Skeletal muscle cell (primary cell): Measurements from ENCODE around the gene NFIB.

Experiments used
- DNase-seq: peaks from one replicate; pipeline ENCODE4 v3.0.0-alpha.2; 2010; ENCODE audit warnings: low read depth
- H3K4me3 ChIP-seq: 2 replicates; pipeline ENCODE4 v1.5.1; 2011; ENCODE audit warnings: low read depth, mild to moderate bottlenecking, control low read depth, low read length, moderate library complexity

NFIB gene

GRCh38 chr9:14322211-14323082, 8.5 kb upstream of the NFIB start:
- DNase-seq: peak; percentile 81
- H3K4me3 ChIP-seq: peak overlapping the region; percentile 69

- H3K4me3 ChIP-seq: peak overlapping the region; percentile 69
- DNase-seq: peak; percentile 13
These were observed 7.7 kb upstream of the NFIB start for GRCh38 chr9:14321517-14322130.

- peak overlapping the region; percentile 69 for H3K4me3 ChIP-seq
- DNase-seq: peak; percentile 96
These were observed 6.6 kb upstream of the NFIB start for GRCh38 chr9:14320271-14321181.

- no peak for DNase-seq
- no peak overlapping the region for H3K4me3 ChIP-seq
These were observed 5.1 kb upstream of the NFIB start for GRCh38 chr9:14318934-14319580.

- DNase-seq: no peak
- no peak overlapping the region for H3K4me3 ChIP-seq
These were observed 4.4 kb upstream of the NFIB start for GRCh38 chr9:14318361-14318760.

- H3K4me3 ChIP-seq: no peak overlapping the region
- no peak for DNase-seq
These were observed 3.9 kb upstream of the NFIB start for GRCh38 chr9:14317667-14318320.

- peak overlapping the region; percentile 91 for H3K4me3 ChIP-seq
- DNase-seq: no peak
These were observed 2.8 kb upstream of the NFIB start for GRCh38 chr9:14316602-14317300.

- DNase-seq: no peak
- H3K4me3 ChIP-seq: peak overlapping the region; percentile 91
These were observed 2.1 kb upstream of the NFIB start for GRCh38 chr9:14315875-14316601.

GRCh38 chr9:14314929-14315874, 1.3 kb upstream of the NFIB start:
- DNase-seq: peak; percentile 67
- peak overlapping the region; percentile 91 for H3K4me3 ChIP-seq

- peak; percentile 85 for DNase-seq
- H3K4me3 ChIP-seq: peak overlapping the region; percentile 91
These were observed 535 bp upstream of the NFIB start for GRCh38 chr9:14314424-14314928.

GRCh38 chr9:14313378-14313940, 482 bp downstream of the NFIB start:
- no peak for DNase-seq
- H3K4me3 ChIP-seq: peak overlapping the region; percentile 91

GRCh38 chr9:14312719-14313377, 1.1 kb downstream of the NFIB start:
- H3K4me3 ChIP-seq: peak overlapping the region; percentile 91
- DNase-seq: no peak

- H3K4me3 ChIP-seq: peak overlapping the region; percentile 91
- no peak for DNase-seq
These were observed 1.8 kb downstream of the NFIB start for GRCh38 chr9:14311956-14312685.

GRCh38 chr9:14311171-14311949, 2.6 kb downstream of the NFIB start:
- DNase-seq: no peak
- H3K4me3 ChIP-seq: peak overlapping the region; percentile 91
